GM20431 (cell line): ENCODE data around the gene CCDC91.
"Not testable (repeated sequence)": the region's sequence is repeated elsewhere in the genome, so short reads cannot be mapped to it uniquely, and the experiment has no call there.

ENCODE experiments used
- in situ Hi-C: fragments of 300-500 bp; cut with MseI, MboI; formaldehyde crosslinking; loops from one replicate; pipeline ENCODE4 v1.15.0; 2020; ENCODE audit warnings: low sequenced_read_pairs; ENCODE audit not compliant: unreplicated experiment

Gene CCDC91

DNA sequence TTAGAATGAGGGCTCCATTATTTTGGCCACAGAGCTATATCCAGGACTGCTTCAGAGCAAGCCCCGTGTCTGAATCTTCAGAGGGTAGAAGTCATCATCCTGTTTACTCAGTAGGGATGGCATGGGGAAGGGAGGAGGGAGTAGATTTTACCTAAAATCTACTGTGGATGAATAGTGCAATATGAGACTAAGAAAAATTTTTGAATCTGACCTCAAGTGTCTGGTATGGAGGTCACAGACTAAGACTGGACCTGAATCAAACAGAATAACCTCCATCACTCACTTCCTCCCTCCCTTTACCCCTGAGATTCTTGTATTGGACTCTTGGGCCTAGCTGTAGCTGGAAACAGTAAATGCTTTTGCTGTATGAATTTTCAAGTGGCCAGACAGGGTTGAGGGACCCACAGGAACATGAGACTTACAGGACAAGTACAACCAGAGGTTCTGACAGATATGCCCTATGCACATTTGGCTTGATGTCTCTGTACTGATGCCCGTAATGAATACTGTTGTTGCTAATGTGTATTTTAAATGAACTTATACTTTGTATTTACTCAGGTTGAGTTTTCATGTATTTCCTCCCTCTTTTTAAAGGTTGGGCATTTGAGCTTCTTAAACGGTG, 78.5 kb downstream of the CCDC91 start:
- in situ Hi-C loops: no loop called here

DNA sequence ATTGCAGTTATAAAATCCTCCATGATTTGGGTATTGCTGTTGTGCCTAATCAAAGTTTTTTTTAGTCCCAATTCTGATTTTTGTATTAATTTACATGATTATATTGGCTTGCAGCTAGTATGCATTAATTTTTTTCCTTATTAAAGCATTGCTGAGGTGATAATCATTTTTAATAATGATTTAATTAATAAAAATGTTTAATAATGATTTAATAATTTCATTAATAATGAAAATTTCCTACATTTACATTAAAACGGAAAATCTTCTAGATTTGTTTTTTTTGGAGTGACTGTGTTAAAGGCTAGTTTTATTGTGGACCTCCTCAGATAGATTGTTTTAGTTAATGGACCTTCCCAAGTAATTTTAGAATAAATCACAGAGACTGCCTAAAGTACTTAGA, 79.6 kb downstream of the CCDC91 start:
- in situ Hi-C loops: no loop called here

DNA sequence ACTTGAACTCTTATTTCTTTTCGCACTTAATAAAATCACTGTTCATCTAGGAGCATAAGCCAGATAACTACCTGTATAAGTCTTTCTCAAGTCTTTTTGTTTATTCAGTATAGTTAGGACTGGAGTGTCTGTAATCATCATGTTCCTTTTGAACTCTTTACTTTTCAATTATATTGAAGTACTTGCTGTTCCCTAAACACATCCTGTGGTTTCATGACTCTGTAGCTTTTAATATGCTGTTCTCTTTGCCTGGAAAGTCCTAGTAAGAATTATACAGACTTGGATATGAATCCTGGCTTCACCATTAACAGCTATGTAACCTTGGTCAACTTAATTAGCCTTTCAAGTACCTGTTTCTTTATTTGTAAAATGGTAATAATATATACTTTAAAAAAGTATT, 88.2 kb downstream of the CCDC91 start:
- in situ Hi-C loops: no loop called here

DNA sequence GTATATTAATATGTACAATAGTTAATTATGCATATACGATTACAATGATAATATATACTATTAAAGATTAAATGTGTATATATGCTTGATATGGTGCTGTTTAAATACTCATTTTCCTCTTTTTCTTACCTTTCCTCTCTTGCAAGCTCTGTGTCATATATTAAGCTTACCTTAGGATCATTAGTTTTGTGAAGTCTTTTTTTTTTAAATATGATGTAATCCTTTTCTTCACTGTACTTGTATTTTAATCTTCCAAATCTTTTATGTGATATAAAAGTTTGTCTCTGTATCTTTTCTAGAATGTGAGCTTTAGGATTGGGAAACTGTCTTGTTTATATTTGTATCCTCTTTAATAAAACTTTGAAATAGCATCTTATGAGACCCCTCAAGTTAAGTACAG, 88.7 kb downstream of the CCDC91 start:
- in situ Hi-C loops: no loop called here

- in situ Hi-C loops: no loop called here
Measured at GRCh38 chr12:28286352-28286751, 96.1 kb downstream of the CCDC91 start.

DNA sequence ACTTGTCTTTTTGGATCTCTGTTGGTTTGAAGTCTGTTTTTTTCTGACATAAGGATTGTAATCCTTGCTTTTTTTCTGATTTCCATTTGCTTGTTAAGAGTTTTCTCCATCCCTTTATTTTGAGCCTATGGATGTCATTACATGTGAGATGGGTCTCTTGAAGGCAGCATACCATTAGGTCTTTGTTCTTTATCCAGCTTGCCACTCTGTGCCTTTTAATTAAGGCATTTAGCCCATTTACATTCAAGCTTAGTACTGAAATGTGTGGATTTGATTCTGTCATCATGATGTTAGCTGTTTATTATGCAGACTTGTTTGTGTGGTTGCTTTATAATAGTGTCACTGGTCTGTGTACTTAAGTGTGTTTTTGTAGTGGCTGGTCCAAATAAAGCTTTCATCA, 100.0 kb downstream of the CCDC91 start:
- in situ Hi-C loops: no loop called here

DNA sequence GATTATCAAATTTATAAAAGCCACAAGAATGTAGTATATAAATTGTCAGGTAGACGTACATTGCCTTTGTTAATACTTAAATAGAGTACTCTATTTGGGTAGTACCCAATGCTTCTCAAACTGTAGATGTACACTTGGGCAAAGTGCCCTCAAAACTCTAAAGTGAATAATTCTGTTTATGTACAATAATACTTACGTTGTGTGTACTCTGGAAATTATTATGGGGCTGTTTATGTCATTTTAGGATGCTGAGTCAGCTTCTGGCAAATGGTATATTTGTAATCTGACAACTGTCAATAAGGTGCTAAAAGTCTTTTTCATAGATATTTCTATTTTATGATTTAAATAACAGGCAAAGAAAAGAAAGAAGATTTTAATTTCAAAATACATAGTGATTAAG, 102.4 kb downstream of the CCDC91 start:
- in situ Hi-C loops: no loop called here

DNA sequence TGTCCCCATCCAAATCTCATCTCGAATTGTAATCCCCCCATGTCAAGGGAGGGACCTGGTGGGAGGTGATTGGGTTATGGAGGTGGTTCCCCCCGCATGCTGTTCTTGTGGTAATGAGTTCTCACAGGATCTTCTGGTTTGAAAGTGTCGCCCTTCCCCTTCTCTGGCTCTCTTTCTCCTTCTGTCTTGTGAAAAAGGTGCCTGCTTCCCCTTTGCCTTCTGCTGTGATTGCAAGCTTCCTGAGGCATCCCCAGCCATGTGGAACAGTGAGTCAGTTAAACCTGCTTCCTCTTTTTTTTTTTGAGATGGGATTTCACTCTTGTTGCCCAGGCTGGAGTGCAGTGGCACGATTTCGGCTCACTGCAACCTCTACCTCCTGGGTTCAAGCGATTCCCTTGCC, 104.0 kb downstream of the CCDC91 start:
- in situ Hi-C loops: no loop called here

GRCh38 chr12:28296287-28296686, 106.0 kb downstream of the CCDC91 start:
- in situ Hi-C loops: no loop called here

DNA sequence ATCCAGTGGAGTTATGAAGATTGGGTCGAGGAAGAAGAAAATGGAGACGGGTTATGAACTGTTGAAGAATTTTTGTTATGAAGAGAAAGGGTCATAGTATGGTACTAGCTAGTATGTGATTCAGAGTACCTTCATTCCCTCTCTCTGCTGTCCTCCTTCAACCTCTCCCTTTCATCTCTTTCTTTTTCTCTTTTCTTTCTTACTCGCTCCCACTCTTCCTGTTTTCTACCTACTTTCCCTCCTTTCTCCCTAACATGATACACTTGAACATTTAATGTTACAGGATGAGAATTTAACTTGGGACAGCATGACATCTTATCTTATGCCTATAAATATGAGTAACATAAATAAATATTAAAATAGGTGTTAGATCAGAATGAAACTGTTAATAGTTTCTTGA, 112.9 kb downstream of the CCDC91 start:
- in situ Hi-C loops: no loop called here

DNA sequence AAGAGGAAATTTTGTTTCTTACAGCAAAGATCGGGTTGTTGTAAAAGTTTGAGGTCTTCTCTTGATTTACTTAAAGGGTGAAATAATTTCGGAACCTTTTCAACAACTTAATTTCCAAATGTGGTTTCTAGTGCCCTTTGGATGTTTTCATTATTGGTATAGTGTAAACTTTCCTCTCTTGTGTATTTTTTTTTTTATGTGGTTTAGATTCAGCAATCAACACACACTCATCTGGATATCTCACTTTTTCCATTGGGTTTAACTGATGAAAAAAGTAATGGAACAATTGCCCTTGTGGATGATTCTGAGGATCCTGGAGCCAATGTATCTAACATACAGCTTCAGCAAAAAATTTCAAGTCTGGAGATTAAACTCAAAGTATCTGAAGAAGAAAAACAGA, 116.3 kb downstream of the CCDC91 start:
- in situ Hi-C loops: no loop called here

DNA sequence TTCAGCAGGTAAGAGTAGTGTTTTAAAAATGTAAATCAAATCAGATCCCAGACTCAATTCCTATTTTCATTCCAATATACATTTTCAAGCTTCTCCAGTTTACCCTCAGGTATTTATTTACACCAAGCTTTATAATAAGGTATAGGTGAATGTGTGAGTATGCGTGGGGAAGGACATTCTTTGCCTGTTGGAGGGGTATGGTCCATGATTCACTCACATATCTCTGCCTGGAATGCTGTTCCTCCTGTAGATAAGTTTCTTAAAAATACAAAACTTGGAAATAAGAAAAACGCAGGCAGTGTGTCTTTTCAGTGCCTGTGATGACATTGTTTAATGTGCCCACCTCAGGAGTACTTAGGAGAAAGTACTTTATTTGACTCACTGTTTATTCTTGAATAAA, 118.6 kb downstream of the CCDC91 start:
- in situ Hi-C loops: no loop called here

- in situ Hi-C loops: no loop called here
Measured at GRCh38 chr12:28313631-28314030, 123.4 kb downstream of the CCDC91 start.

GRCh38 chr12:28316049-28316448, 125.8 kb downstream of the CCDC91 start:
- in situ Hi-C loops: no loop called here

DNA sequence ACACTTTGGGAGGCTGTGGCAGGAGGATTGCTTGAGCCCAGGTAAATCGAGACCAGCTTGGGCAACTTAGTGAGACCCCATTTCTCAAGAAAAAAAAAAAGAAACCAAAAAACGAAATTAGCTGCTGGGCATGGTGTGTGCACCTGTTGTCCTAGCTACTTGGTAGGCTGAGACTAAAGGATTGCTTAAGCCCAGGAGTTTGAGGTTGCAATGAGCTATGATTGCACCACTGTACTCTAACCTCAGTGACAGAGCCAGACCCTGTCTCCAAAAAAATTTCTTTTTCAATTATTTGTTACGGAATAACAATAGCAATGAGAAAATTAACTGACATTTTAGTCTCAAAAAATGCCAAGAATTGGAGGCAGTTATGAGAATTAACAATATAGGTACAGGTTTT, 128.0 kb downstream of the CCDC91 start:
- in situ Hi-C loops: no loop called here

DNA sequence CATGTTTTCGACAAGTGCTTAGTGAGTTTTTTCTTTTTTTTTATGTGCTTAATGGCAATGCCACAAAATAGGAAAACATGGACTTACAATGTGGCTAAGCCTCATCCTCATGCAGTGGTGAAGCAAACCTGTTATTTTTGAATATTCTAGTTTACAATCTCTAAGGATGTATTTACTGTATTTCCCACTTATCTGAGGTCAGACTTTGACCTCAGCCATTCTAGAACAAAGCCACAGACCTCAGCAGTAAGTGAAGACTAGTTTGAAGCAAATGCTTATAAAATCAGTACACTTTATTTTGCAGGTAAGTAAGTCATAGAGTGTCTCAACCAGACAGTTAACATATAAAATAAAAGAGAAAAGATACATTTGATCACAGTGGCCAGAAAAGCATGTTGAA, 130.1 kb downstream of the CCDC91 start:
- in situ Hi-C loops: no loop called here

- in situ Hi-C loops: no loop called here
Measured at GRCh38 chr12:28327722-28328121, 137.5 kb downstream of the CCDC91 start.

GRCh38 chr12:28328967-28329366, 138.7 kb downstream of the CCDC91 start:
- in situ Hi-C loops: no loop called here

GRCh38 chr12:28329727-28330126, 139.5 kb downstream of the CCDC91 start:
- in situ Hi-C loops: not testable (repeated sequence)

DNA sequence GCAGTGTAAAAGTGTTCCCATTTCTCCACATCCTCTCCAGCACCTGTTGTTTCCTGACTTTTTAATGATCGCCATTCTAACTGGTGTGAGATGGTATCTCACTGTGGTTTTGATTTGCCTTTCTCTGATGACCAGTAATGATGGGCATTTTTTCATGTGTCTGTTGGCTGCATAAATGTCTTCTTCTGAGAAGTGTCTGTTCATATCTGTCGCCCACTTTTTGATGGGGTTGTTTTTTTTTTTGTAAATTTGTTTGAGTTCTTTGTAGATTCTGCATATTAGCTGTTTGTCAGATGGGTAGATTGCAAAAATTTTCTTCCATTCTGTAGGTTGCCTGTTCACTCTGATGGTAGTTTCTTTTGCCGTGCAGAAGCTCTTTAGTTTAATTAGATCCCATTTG, 140.0 kb downstream of the CCDC91 start:
- in situ Hi-C loops: not testable (repeated sequence)

GRCh38 chr12:28331130-28331529, 140.9 kb downstream of the CCDC91 start:
- in situ Hi-C loops: no loop called here

DNA sequence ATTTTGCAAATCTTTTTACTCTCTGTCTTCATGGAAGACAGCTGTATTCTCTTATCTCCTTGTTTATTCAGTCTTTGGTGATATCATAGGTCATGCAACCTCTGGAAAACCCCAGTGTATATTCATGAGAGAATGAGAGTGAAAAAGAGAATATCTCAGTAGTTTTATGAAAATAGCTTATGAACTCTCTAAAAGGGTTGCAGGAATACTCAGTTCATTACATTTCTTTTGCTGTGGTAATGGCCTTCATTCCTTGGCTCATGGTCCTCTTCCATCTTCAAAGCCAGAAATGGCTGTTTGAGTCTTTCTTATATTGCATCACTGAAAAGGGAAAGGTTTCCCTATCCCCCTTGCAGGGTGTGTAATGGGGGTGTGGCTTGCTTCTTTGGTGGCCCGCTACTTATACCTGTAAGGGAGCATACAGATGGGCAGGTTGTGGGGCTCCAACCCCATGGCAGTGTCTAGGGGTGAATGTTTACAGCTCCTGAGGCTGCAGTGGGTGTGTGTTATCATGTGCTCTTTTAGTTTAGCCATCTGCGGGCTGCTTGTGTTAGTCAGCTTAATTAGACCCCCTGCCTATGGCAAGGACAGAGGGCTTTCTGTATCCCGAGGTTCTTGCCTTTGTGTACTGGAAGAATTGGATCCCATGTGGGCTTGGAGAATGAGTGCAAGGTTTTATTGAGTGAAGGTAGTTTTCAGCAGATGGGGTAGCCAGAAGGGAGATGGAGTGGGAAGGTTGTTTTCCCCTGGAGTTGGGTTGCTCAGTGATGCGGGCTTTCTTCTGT, 150.2 kb downstream of the CCDC91 start:
- in situ Hi-C loops: no loop called here
